Activated CD8-positive, alpha-beta T cell treated with anti-CD3 and anti-CD28 coated beads, Interleukin-2, amount 10 ng/mL, durations not matched to agents 7 days and 5 days (primary cell): ENCODE measurements around the gene HOXD12. TPM values are rescaled to one million over a fixed set of nuclear protein-coding genes. Genes with fewer than 3 reads are reported as not detected.
A peak's percentile ranks its signal among the peaks of the same experiment; 100 is the strongest.

Experiments used
- ATAC-seq: fragments of 150-1000 bp; cut with Tn5 transposase; one replicate; pipeline ENCODE4 v1.10.0; 2021; ENCODE audit warnings: moderate library complexity
- CTCF ChIA-PET: fragments of 350-600 bp; sonication (Branson Sonifier 250); formaldehyde crosslinking; loops from one replicate; lab custom pipeline; 2021; ENCODE audit warnings: antibody characterized with exemption; lab: Charles Lee
- POLR2A ChIA-PET: fragments of 350-600 bp; sonication (Branson Sonifier 250); formaldehyde crosslinking; loops from one replicate; lab custom pipeline; 2021; ENCODE audit warnings: antibody characterized with exemption; lab: Charles Lee
- DNase-seq: peaks from one replicate; pipeline ENCODE4 v3.0.0-alpha.2; 2020
- H3K27ac Mint-ChIP-seq: one replicate; pipeline ENCODE4 v1.8.0; 2021; ENCODE audit warnings: mild to moderate bottlenecking, mixed read lengths
- H3K27me3 Mint-ChIP-seq: one replicate; pipeline ENCODE4 v1.8.0; 2021; ENCODE audit warnings: low read depth, mixed read lengths
- H3K36me3 Mint-ChIP-seq: one replicate; pipeline ENCODE4 v1.8.0; 2021; ENCODE audit warnings: low read depth, mixed read lengths
- H3K4me1 Mint-ChIP-seq: one replicate; pipeline ENCODE4 v1.8.0; 2021; ENCODE audit warnings: low read depth, mixed read lengths
- H3K4me3 Mint-ChIP-seq: one replicate; pipeline ENCODE4 v1.8.0; 2021; ENCODE audit warnings: mild to moderate bottlenecking, mixed read lengths
- H3K9me3 Mint-ChIP-seq: one replicate; pipeline ENCODE4 v1.8.0; 2022; ENCODE audit warnings: mixed read lengths; ENCODE audit not compliant: insufficient read depth
- total RNA-seq, 2 experiments: library from RNA; stranded (reverse); gene quantifications; one replicate each; pipeline ENCODE4 v1.2.3, GENCODE V29; 2021

Gene HOXD12
- total RNA-seq, 2 experiments from 2014 or later = not detected

GRCh38 chr2:176104316-176105077 lies 4.9 kb downstream of the HOXD12 start:
- H3K9me3 Mint-ChIP-seq = no peaks in the 10 kb centered on the region
- no peak overlapping the region for H3K27ac Mint-ChIP-seq
- H3K27me3 Mint-ChIP-seq = peaks cover 79% of the 10 kb centered on the region
- H3K4me1 Mint-ChIP-seq = peaks cover 10% of the 10 kb centered on the region
- POLR2A ChIA-PET = interaction anchor here (1.0 kb wide), 1 partner anchor 10 kb away, joined by 3 read pairs; no protein-coding TSS in a partner anchor
- ATAC-seq (no peak), DNase-seq (no peak)
- peaks cover 7% of the 10 kb centered on the region for H3K36me3 Mint-ChIP-seq
- H3K4me3 Mint-ChIP-seq = no peak overlapping the region
- CTCF ChIA-PET = interaction anchor here (0.7 to 1.1 kb wide), 3 partner anchors 22 to 29 kb away, joined by 3 to 4 read pairs (median 3); no protein-coding TSS in a partner anchor

GRCh38 chr2:176105078-176105729 lies 5.6 kb downstream of the HOXD12 start:
- no peak for ATAC-seq
- Mint-ChIP-seq H3K4me1 (peaks cover 10% of the 10 kb centered on the region), H3K27ac (peak overlapping the region; percentile 55), H3K36me3 (peaks cover 6% of the 10 kb centered on the region), H3K9me3 (no peaks in the 10 kb centered on the region), H3K27me3 (peaks cover 82% of the 10 kb centered on the region), H3K4me3 (no peak overlapping the region)
- no peak for DNase-seq
- POLR2A ChIA-PET = no interaction called here
- CTCF ChIA-PET = interaction anchor here (0.7 to 0.8 kb wide), 2 partner anchors 21 to 30 kb away, joined by 3 read pairs; no protein-coding TSS in a partner anchor

GRCh38 chr2:176105730-176106580 lies 6.4 kb downstream of the HOXD12 start:
- Mint-ChIP-seq H3K4me1 (peaks cover 10% of the 10 kb centered on the region), H3K27ac (peak overlapping the region; percentile 74), H3K4me3 (peak overlapping the region; percentile 33), H3K36me3 (peaks cover 6% of the 10 kb centered on the region), H3K27me3 (peaks cover 80% of the 10 kb centered on the region), H3K9me3 (no peaks in the 10 kb centered on the region)
- ChIA-PET CTCF (no interaction called here), POLR2A (no interaction called here)
- DNase-seq = no peak
- ATAC-seq = no peak

GRCh38 chr2:176106581-176107539 lies 7.3 kb downstream of the HOXD12 start, which contains the start of gene HOXD11:
Gene HOXD11 (plus strand): TSS chr2:176107280. CDS start chr2:176107356, 76 bp downstream.
- H3K27me3 Mint-ChIP-seq = peaks cover 80% of the 10 kb centered on the region
- H3K4me3 Mint-ChIP-seq = peak within 1 kb of the TSS; percentile 33
- H3K9me3 Mint-ChIP-seq = no peaks in the 10 kb centered on the region
- DNase-seq (no peak), ATAC-seq (no peak)
- H3K27ac Mint-ChIP-seq = peak within 1 kb of the TSS; percentile 74
- ChIA-PET POLR2A (no interaction called here), CTCF (no interaction called here)
- H3K4me1 Mint-ChIP-seq = peaks cover 10% of the 10 kb centered on the region
- peaks cover 8% of the 10 kb centered on the region for H3K36me3 Mint-ChIP-seq

DNA sequence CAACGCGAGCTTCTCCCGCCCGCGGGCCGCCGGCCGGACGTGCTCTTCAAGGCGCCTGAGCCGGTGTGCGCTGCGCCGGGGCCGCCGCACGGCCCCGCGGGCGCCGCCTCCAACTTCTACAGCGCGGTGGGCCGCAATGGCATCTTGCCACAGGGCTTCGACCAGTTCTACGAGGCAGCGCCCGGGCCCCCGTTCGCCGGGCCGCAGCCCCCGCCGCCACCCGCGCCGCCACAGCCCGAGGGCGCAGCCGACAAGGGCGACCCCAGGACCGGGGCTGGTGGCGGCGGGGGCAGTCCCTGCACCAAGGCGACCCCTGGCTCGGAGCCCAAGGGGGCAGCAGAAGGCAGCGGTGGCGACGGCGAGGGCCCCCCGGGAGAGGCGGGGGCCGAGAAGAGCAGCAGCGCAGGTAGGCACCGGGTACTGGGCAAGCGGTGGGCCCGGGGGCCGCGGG lies 8.2 kb downstream of the HOXD12 start:
- peaks cover 10% of the 10 kb centered on the region for H3K4me1 Mint-ChIP-seq
- POLR2A ChIA-PET = no interaction called here
- DNase-seq (no peak), ATAC-seq (no peak)
- no peak overlapping the region for H3K4me3 Mint-ChIP-seq
- H3K27ac Mint-ChIP-seq = no peak overlapping the region
- peaks cover 9% of the 10 kb centered on the region for H3K36me3 Mint-ChIP-seq
- H3K9me3 Mint-ChIP-seq = no peaks in the 10 kb centered on the region
- CTCF ChIA-PET = no interaction called here
- peaks cover 79% of the 10 kb centered on the region for H3K27me3 Mint-ChIP-seq

DNA sequence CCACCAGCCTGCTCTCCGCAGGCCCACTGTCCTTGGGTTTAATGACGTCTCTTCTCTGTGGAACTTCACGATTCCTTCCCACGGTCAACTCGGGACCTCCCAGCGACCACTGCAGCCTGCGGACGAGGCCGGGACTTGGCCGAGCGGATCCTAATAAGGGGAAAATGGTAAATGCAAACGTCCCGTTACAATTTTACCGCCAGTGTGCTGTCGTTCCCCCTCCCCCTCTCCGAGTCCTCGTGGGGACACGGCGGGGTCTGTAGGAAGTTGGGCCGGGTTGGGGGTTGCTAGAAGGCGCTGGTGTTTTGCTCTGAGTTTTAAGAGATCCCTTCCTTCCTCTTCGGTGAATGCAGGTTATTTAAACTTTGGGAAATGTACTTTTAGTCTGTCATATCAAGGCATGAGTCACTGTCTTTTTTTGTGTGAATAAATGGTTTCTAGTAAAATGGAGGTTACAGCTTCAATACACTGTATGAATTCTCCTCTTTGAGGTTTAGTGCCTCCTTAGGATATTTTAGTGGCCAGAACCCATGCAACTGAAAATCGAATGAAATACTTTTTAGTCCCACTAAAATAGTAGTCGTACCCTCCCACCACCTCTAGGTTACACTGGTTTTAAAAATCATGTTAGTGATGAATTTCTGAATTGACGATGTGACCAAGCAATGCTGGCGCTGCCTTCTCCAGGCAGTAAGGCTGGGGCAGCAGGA lies 9.8 kb downstream of the HOXD12 start:
- no peak for ATAC-seq
- H3K4me3 Mint-ChIP-seq = peak overlapping the region; percentile 1
- POLR2A ChIA-PET = no interaction called here

GRCh38 chr2:176109946-176110345 lies 10.4 kb downstream of the HOXD12 start:
- peaks cover 9% of the 10 kb centered on the region for H3K36me3 Mint-ChIP-seq
- POLR2A ChIA-PET = no interaction called here
- DNase-seq = no peak
- no peak overlapping the region for H3K4me3 Mint-ChIP-seq
- CTCF ChIA-PET = interaction anchor here (0.6 to 2.3 kb wide), 5 partner anchors 10 to 444 kb away, joined by 3 to 8 read pairs (median 3); no protein-coding TSS in a partner anchor
- H3K27me3 Mint-ChIP-seq = peaks cover 80% of the 10 kb centered on the region
- ATAC-seq = no peak
- H3K27ac Mint-ChIP-seq = no peak overlapping the region
- H3K4me1 Mint-ChIP-seq = peaks cover 10% of the 10 kb centered on the region
- H3K9me3 Mint-ChIP-seq = peaks cover 4% of the 10 kb centered on the region

More for the DNA sequence above, 9.8 kb downstream of the HOXD12 start:
- H3K36me3 Mint-ChIP-seq = peaks cover 9% of the 10 kb centered on the region
- peaks cover 10% of the 10 kb centered on the region for H3K4me1 Mint-ChIP-seq
- H3K27me3 Mint-ChIP-seq = peaks cover 80% of the 10 kb centered on the region
- H3K9me3 Mint-ChIP-seq = peaks cover 4% of the 10 kb centered on the region
- H3K27ac Mint-ChIP-seq = peak overlapping the region; percentile 37
- CTCF ChIA-PET = interaction anchor here (1.3 to 2.3 kb wide), 2 partner anchors 11 to 18 kb away, joined by 3 to 8 read pairs; no protein-coding TSS in a partner anchor
- DNase-seq = no peak

DNA sequence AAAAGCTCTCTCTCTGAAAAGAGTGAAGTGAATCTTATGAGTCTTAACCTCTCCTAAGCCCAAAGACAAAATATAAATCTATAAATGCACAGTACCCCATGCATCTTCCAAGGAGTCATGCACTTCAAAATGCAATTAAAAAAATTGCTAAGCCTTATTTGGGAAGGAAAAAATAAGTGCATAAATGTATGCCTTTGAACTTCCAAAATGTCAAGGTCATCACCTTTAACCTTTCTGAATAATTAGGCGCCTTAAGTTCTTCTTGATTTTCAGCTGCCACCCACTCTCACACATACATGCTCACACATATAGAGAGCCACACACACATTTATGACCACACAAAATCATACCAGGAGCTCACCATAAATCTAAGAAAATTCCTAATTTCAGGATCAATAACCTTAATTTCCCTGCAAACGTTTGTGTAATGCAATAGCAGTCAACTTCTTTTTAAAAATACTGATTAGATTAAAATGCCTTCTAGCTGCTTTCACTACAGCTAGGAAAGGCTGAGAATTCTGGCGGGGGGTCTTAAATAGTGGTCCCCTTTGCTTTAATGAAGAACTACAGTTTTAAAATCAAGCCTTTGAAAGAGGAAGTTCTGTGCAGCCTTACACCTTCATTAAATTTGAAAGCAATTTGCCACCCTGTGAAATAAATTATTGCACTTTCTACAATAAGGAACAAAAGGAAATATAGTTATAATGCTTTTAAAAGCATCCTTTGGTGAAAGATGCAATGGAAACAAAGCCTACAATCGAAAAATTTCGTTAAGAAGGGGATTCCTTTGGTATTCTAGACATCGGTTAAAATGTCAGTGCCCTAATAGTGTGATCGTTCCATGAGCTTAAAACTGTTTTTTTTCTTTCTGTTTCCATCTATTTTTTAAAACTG lies 11.1 kb downstream of the HOXD12 start:
- POLR2A ChIA-PET = interaction anchor here (0.5 to 0.6 kb wide), 2 partner anchors 17 to 46 kb away, joined by 3 read pairs; no protein-coding TSS in a partner anchor
- no peak for ATAC-seq
- CTCF ChIA-PET = interaction anchor here (0.6 to 2.3 kb wide), 12 partner anchors 8 to 444 kb away, joined by 3 to 8 read pairs (median 4); no protein-coding TSS in a partner anchor
- Mint-ChIP-seq H3K36me3 (peaks cover 9% of the 10 kb centered on the region), H3K9me3 (peaks cover 4% of the 10 kb centered on the region), H3K4me3 (no peak overlapping the region), H3K4me1 (peaks cover 10% of the 10 kb centered on the region), H3K27ac (no peak overlapping the region), H3K27me3 (peaks cover 77% of the 10 kb centered on the region)
- no peak for DNase-seq

GRCh38 chr2:176111309-176111663 lies 11.7 kb downstream of the HOXD12 start:
- no peak overlapping the region for H3K27ac Mint-ChIP-seq
- ATAC-seq (no peak), DNase-seq (no peak)
- H3K27me3 Mint-ChIP-seq = peaks cover 74% of the 10 kb centered on the region
- peaks cover 4% of the 10 kb centered on the region for H3K9me3 Mint-ChIP-seq
- ChIA-PET POLR2A (interaction anchor here (0.5 to 0.6 kb wide), 2 partner anchors 17 to 47 kb away, joined by 3 read pairs; no protein-coding TSS in a partner anchor), CTCF (interaction anchor here (0.7 to 2.3 kb wide), 9 partner anchors 9 to 50 kb away, joined by 3 to 8 read pairs (median 4); no protein-coding TSS in a partner anchor)
- no peak overlapping the region for H3K4me3 Mint-ChIP-seq
- peaks cover 8% of the 10 kb centered on the region for H3K4me1 Mint-ChIP-seq
- H3K36me3 Mint-ChIP-seq = peaks cover 6% of the 10 kb centered on the region
